H1 (cell line): ENCODE measurements around the gene GPR141. TPM values are rescaled to one million over a fixed set of nuclear protein-coding genes. Genes with fewer than 3 reads are reported as not detected.

ENCODE experiments used
- CTCF ChIA-PET: fragments of 300-600 bp; sonication (Branson Sonifier 250); formaldehyde crosslinking; loops from one replicate; lab custom pipeline; 2021; ENCODE audit not compliant: partially characterized antibody; lab: Charles Lee
- POLR2A ChIA-PET: fragments of 300-600 bp; sonication (Branson Sonifier 250); formaldehyde crosslinking; loops from one replicate; lab custom pipeline; 2021; ENCODE audit warnings: inconsistent platforms; ENCODE audit not compliant: partially characterized antibody; lab: Charles Lee
- DNase-seq, 2 experiments: peaks; one replicate each; pipeline versions ENCODE4 v3.0.0 to v3.0.0-alpha.2; 2010 to 2022; ENCODE audit warnings: low spot score in 2 of 2, low read depth in 1 of 2, mixed read lengths in 1 of 2
- FAIRE-seq: peaks from 2 replicates; lab custom pipeline; 2011; peaks lifted over from hg19 to GRCh38; lab: Jason Lieb, UNC
- H2AFZ ChIP-seq: 2 replicates; pipeline ENCODE4 v1.8.1; 2012; ENCODE audit warnings: low read length, inconsistent platforms
- H2AK5ac ChIP-seq: 2 replicates; pipeline ENCODE4 v1.6.1; 2013; ENCODE audit warnings: low read depth, low read length
- H2BK120ac ChIP-seq: replicated peaks from 2 replicates; pipeline ENCODE3; 2013; ENCODE audit warnings: low read depth, low read length, inconsistent platforms
- H2BK12ac ChIP-seq: 2 replicates; pipeline ENCODE4 v1.6.1; 2013; ENCODE audit warnings: low read depth, low read length
- H2BK15ac ChIP-seq: 2 replicates; pipeline ENCODE4 v1.6.1; 2013; ENCODE audit warnings: low read length
- H2BK20ac ChIP-seq: 2 replicates; pipeline ENCODE4 v1.6.1; 2013; ENCODE audit warnings: low read length
- H2BK5ac ChIP-seq: 2 replicates; pipeline ENCODE4 v1.6.1; 2013; ENCODE audit warnings: low read depth, low read length
- H3K14ac ChIP-seq: 2 replicates; pipeline ENCODE4 v1.6.1; 2013; ENCODE audit warnings: inconsistent platforms; ENCODE audit not compliant: insufficient read length
- H3K18ac ChIP-seq: 2 replicates; pipeline ENCODE4 v1.6.1; 2013; ENCODE audit warnings: low read length; ENCODE audit errors: extremely low read depth
- H3K23ac ChIP-seq: 2 replicates; pipeline ENCODE4 v1.6.1; 2013; ENCODE audit warnings: inconsistent platforms; ENCODE audit not compliant: insufficient read length
- H3K23me2 ChIP-seq: 2 replicates; pipeline ENCODE4 v1.6.1; 2013; ENCODE audit warnings: low read depth, low read length
- H3K27ac ChIP-seq: 2 replicates; pipeline ENCODE4 v1.6.1; 2011; ENCODE audit warnings: low read depth, low read length, inconsistent platforms
- H3K27me3 ChIP-seq, 4 experiments: replicated peaks in 1 of 4; 1 replicate in 1 of 4; 2 replicates in 3 of 4; pipeline versions ENCODE4 v1.6.1 to v1.8.1; 2011 to 2013; ENCODE audit warnings: low read length in 3 of 4, mild to moderate bottlenecking in 3 of 4, inconsistent platforms in 2 of 4, mixed read lengths in 2 of 4, moderate library complexity in 1 of 4; ENCODE audit not compliant: control insufficient read depth in 3 of 4, insufficient read depth in 3 of 4; ENCODE audit errors: extremely low read depth in 1 of 4
- H3K36me3 ChIP-seq, 4 experiments: 2 replicates each; pipeline versions ENCODE4 v1.6.1 to v1.8.1; 2011 to 2013; ENCODE audit warnings: mild to moderate bottlenecking in 4 of 4, low read length in 3 of 4, moderate library complexity in 2 of 4, control low read depth in 1 of 4, inconsistent platforms in 1 of 4; ENCODE audit not compliant: insufficient read depth in 4 of 4, control insufficient read depth in 2 of 4
- H3K4ac ChIP-seq: replicated peaks from 2 replicates; pipeline ENCODE3; 2013; ENCODE audit warnings: low read length, low read depth, mixed read lengths, inconsistent platforms; ENCODE audit not compliant: insufficient read length
- H3K4me1 ChIP-seq, 4 experiments: replicated peaks in 1 of 4; 1 replicate in 1 of 4; 2 replicates in 3 of 4; pipeline versions ENCODE4 v1.6.1 to v1.8.1; 2011 to 2013; ENCODE audit warnings: low read length in 3 of 4, inconsistent platforms in 2 of 4, mixed read lengths in 1 of 4; ENCODE audit not compliant: insufficient read depth in 4 of 4, control insufficient read depth in 3 of 4
- H3K4me2 ChIP-seq, 2 experiments: 2 replicates each; pipeline versions ENCODE4 v1.6.1 to v1.8.1; 2011 to 2013; ENCODE audit warnings: low read depth in 2 of 2, low read length in 2 of 2, control low read depth in 1 of 2, inconsistent platforms in 1 of 2, mild to moderate bottlenecking in 1 of 2; ENCODE audit not compliant: insufficient read depth in 1 of 2
- H3K4me3 ChIP-seq, 4 experiments: fragments of 200-600, 300-600 bp in 1 of 4; sonication (generic), shearing (Covaris generic), sonication (Bioruptor Twin) in 1 of 4; 2 replicates each; pipeline versions ENCODE4 v1.5.1 to v1.8.1; 2011 to 2016; ENCODE audit warnings: low read length in 4 of 4, low read depth in 3 of 4, control low read depth in 2 of 4, inconsistent platforms in 2 of 4, mild to moderate bottlenecking in 2 of 4, mixed read lengths in 1 of 4, moderate library complexity in 1 of 4; ENCODE audit not compliant: insufficient read depth in 2 of 4; ENCODE audit errors: extremely low read depth in 1 of 4
- H3K56ac ChIP-seq: replicated peaks from 2 replicates; pipeline ENCODE3; 2013; ENCODE audit warnings: low read depth, mild to moderate bottlenecking, mixed read lengths, low read length, inconsistent platforms; ENCODE audit not compliant: insufficient read length
- H3K79me1 ChIP-seq: 2 replicates; pipeline ENCODE4 v1.6.1; 2013; ENCODE audit warnings: low read depth, low read length, control low read depth
- H3K79me2 ChIP-seq, 2 experiments: 2 replicates each; pipeline versions ENCODE4 v1.6.1 to v1.8.1; 2012 to 2013; ENCODE audit warnings: low read length in 2 of 2, mild to moderate bottlenecking in 2 of 2, inconsistent platforms in 1 of 2; ENCODE audit not compliant: insufficient read depth in 2 of 2, control insufficient read depth in 1 of 2
- H3K9ac ChIP-seq, 4 experiments: replicated peaks in 1 of 4; 1 replicate in 1 of 4; 2 replicates in 3 of 4; pipeline versions ENCODE4 v1.6.1 to v1.8.1; 2011 to 2013; ENCODE audit warnings: low read depth in 3 of 4, low read length in 3 of 4, control low read depth in 2 of 4, mild to moderate bottlenecking in 2 of 4, moderate library complexity in 2 of 4, inconsistent platforms in 1 of 4; ENCODE audit errors: extremely low read depth in 1 of 4
- H3K9me3 ChIP-seq, 2 experiments: 2 replicates each; pipeline versions ENCODE4 v1.6.1 to v1.8.1; 2012 to 2013; ENCODE audit warnings: mild to moderate bottlenecking in 2 of 2, moderate library complexity in 2 of 2, control low read depth in 1 of 2, inconsistent platforms in 1 of 2, low read depth in 1 of 2, low read length in 1 of 2, mixed read lengths in 1 of 2; ENCODE audit not compliant: insufficient read depth in 2 of 2
- H4K20me1 ChIP-seq, 2 experiments: replicated peaks in 1 of 2; 2 replicates each; pipeline versions ENCODE3 to v1.8.1; 2011 to 2013; ENCODE audit warnings: inconsistent platforms in 2 of 2, low read length in 2 of 2, mild to moderate bottlenecking in 1 of 2; ENCODE audit not compliant: insufficient read depth in 2 of 2, control insufficient read depth in 1 of 2
- H4K5ac ChIP-seq: 2 replicates; pipeline ENCODE4 v1.6.1; 2013; ENCODE audit warnings: low read length, low read depth, mixed read lengths, inconsistent platforms; ENCODE audit not compliant: insufficient read length
- H4K8ac ChIP-seq: 2 replicates; pipeline ENCODE4 v1.8.0; 2013; ENCODE audit warnings: mild to moderate bottlenecking, moderate library complexity, low read length, inconsistent platforms; ENCODE audit not compliant: insufficient read depth; ENCODE audit errors: extremely low read depth
- H4K91ac ChIP-seq: replicated peaks from 2 replicates; pipeline ENCODE3; 2013; ENCODE audit warnings: low read length, mixed read lengths, inconsistent platforms; ENCODE audit not compliant: insufficient read length
- BRCA1 ChIP-seq: IDR thresholded peaks from 2 replicates; pipeline ENCODE4 v1.6.1; 2012; ENCODE audit warnings: low read depth, low read length, improper control_type of control experiment
- CEBPB ChIP-seq: IDR thresholded peaks from 2 replicates; pipeline ENCODE4 v1.6.1; 2012; ENCODE audit warnings: low read depth, low read length
- CHD1 ChIP-seq: IDR thresholded peaks from 2 replicates; pipeline ENCODE4 v1.6.1; 2012; ENCODE audit warnings: low read depth, low read length, improper control_type of control experiment
- FOSL1 ChIP-seq: IDR thresholded peaks from 2 replicates; pipeline ENCODE4 v1.6.1; 2011; ENCODE audit warnings: mild to moderate bottlenecking, low read depth, low read length, moderate library complexity; ENCODE audit not compliant: insufficient read depth
- HDAC6 ChIP-seq: IDR thresholded peaks from one replicate; pipeline ENCODE4 v1.7.1; 2012; ENCODE audit warnings: low read depth, mild to moderate bottlenecking, inconsistent platforms, low read length, moderate library complexity
- MAFK ChIP-seq: IDR thresholded peaks from 2 replicates; pipeline ENCODE4 v1.6.1; 2012; ENCODE audit warnings: low read depth, mild to moderate bottlenecking, improper control_type of control experiment, low read length
- PHF8 ChIP-seq: fragments of 200-600 bp; sonication (generic); conservative IDR thresholded peaks from 2 replicates; pipeline ENCODE4 v1.7.1; 2012; ENCODE audit warnings: low read depth, mild to moderate bottlenecking, inconsistent platforms, low read length, moderate library complexity
- POLR2A ChIP-seq, 2 experiments: IDR thresholded peaks; 1 replicate in 1 of 2; 2 replicates in 1 of 2; pipeline ENCODE4 v1.6.1; 2011; ENCODE audit warnings: low read depth in 2 of 2, low read length in 2 of 2, mild to moderate bottlenecking in 2 of 2; ENCODE audit errors: control extremely low read depth in 1 of 2
- RNF2 ChIP-seq: fragments of 200-900, 300-1000 bp; sonication (generic); IDR thresholded peaks from 2 replicates; pipeline ENCODE4 v1.7.1; 2016; ENCODE audit warnings: borderline replicate concordance, low read depth, mild to moderate bottlenecking, antibody characterized with exemption, low read length; ENCODE audit not compliant: poor library complexity, severe bottlenecking; ENCODE audit errors: missing control alignments
- SP1 ChIP-seq: IDR thresholded peaks from 2 replicates; pipeline ENCODE4 v1.6.1; 2011; ENCODE audit warnings: low read depth, low read length
- SUZ12 ChIP-seq: fragments of 200-600 bp; sonication (generic); IDR thresholded peaks from 2 replicates; pipeline ENCODE4 v1.6.1; 2012; ENCODE audit warnings: mild to moderate bottlenecking, inconsistent platforms, low read length, moderate library complexity, mixed read lengths
- TBP ChIP-seq: IDR thresholded peaks from 2 replicates; pipeline ENCODE4 v1.6.1; 2011; ENCODE audit warnings: low read depth, low read length, improper control_type of control experiment
- TCF12 ChIP-seq: IDR thresholded peaks from 2 replicates; pipeline ENCODE4 v1.6.1; 2011; ENCODE audit warnings: low read depth, mild to moderate bottlenecking, low read length
- WGBS, 2 experiments: shearing (Covaris generic) in 1 of 2; methylation state at CpG; one replicate each; pipeline versions ENCODE4 v1.1.6 to v1.1.7; 2013 to 2015; ENCODE audit warnings: low lambda C conversion rate in 2 of 2, mixed read lengths in 2 of 2, inconsistent platforms in 1 of 2, low coverage in 1 of 2, missing lambda C conversion rate in 1 of 2; ENCODE audit not compliant: insufficient replicate concordance in 2 of 2, insufficient coverage in 1 of 2, insufficient read length in 1 of 2; ENCODE audit errors: extremely low coverage in 1 of 2, missing lambda C conversion rate in 1 of 2; 5-methylcytosine and 5-hydroxymethylcytosine counted together
- polyA plus RNA-seq, 7 experiments: library from polyadenylated mRNA; depleted of rRNA in 3 of 7; stranded (reverse) in 5 of 7; unstranded in 2 of 7; fragments of >200 nt in 5 of 7; fragments of 200-250 nt in 2 of 7; gene quantifications; 1 replicate in 5 of 7; 2 replicates in 1 of 7; 4 replicates in 1 of 7; pipeline versions ENCODE4 v1.2.1 to v1.2.3, GENCODE V29; 2011 to 2013; ENCODE audit warnings: missing spikeins in 2 of 7, mixed read lengths in 2 of 7
- total RNA-seq: library from RNA; stranded (reverse); fragmentation: NEBNext Ultra II Directional; extraction: Animal tissue kit (Norgen Biotek cat#: 25700); gene quantifications from 2 replicates; pipeline ENCODE4 v1.2.1, GENCODE V29; 2021
- TF ChIP-seq, protein P1 (sequence below): IDR thresholded peaks from 2 replicates; pipeline ENCODE4 v1.6.1; 2012; ENCODE audit warnings: low read length, inconsistent platforms

Gene GPR141
- total and polyA plus RNA-seq, 2 of the 8 experiments (the other 6 are each of a cell fraction or from before 2014, with no cell fraction given): 0.45 to 1.0 TPM

DNA sequence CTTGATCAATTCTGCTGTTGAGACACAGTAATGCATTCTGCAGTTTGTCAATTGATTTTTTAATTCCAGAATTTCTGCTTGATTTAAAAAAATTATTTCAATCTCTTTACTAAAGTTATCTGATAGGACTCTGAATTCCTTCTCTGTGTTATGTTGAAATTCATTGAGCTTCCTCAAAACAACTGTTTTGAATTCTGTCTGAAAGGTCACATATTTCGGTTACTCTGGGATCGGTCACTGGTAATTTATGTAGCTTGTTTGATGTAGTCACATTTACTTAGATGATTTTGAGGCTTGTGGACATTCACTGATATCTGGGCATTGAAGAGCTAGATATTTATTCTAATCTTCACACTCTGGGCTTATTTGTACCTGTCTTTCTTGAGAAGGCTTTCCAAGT is 97.6 kb downstream of the GPR141 start:
- Histone ChIP-seq H4K5ac (no peak overlapping the region), H2AK5ac (no peak overlapping the region), H3K79me1 (no peaks in the 10 kb centered on the region), H2BK12ac (no peak overlapping the region), H3K14ac (no peak overlapping the region), H2AFZ (no peak overlapping the region), H3K9me3 (peaks cover under 1 to 7% of the 10 kb centered on the region in 2 experiments; a peak in 3 of 4 replicates), H3K18ac (no peak overlapping the region), H3K36me3 (no peaks in the 10 kb centered on the region), H4K8ac (no peak overlapping the region), H3K23ac (no peak overlapping the region), H3K9ac (no peak overlapping the region), H3K4ac (no peak overlapping the region), H4K20me1 (no peaks in the 10 kb centered on the region), H2BK15ac (no peak overlapping the region), H3K27ac (no peak overlapping the region), H2BK5ac (no peak overlapping the region), H3K79me2 (no peaks in the 10 kb centered on the region), H3K4me3 (no peak overlapping the region), H4K91ac (no peak overlapping the region), H3K27me3 (no peaks in the 10 kb centered on the region), H3K56ac (no peak overlapping the region), H3K23me2 (no peaks in the 10 kb centered on the region), H2BK120ac (no peak overlapping the region), H2BK20ac (no peak overlapping the region), H3K4me2 (no peak overlapping the region), H3K4me1 (peaks cover 0 to 5% (median 0%) of the 10 kb centered on the region in 4 experiments; a peak in 1 of 7 replicates)
- FAIRE-seq (no peak), DNase-seq (no peak)
- CTCF ChIA-PET: interaction anchor here (1.0 kb wide), 1 partner anchor 271 kb away, joined by 4 read pairs; no protein-coding TSS in a partner anchor
- POLR2A ChIA-PET: no interaction called here
- WGBS, 2 experiments: 98% methylated on average over 2 of the region's 2 CpGs; no CpG with 5 or more reads in 1 of the 2 experiments
- no peak for TF ChIP-seq BRCA1
- TF ChIP-seq MAFK: no peak
- no peak for TF ChIP-seq SUZ12
- TF ChIP-seq, protein P1, sequence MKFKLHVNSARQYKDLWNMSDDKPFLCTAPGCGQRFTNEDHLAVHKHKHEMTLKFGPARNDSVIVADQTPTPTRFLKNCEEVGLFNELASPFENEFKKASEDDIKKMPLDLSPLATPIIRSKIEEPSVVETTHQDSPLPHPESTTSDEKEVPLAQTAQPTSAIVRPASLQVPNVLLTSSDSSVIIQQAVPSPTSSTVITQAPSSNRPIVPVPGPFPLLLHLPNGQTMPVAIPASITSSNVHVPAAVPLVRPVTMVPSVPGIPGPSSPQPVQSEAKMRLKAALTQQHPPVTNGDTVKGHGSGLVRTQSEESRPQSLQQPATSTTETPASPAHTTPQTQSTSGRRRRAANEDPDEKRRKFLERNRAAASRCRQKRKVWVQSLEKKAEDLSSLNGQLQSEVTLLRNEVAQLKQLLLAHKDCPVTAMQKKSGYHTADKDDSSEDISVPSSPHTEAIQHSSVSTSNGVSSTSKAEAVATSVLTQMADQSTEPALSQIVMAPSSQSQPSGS: no peak
- no peak for TF ChIP-seq RNF2
- no peak for TF ChIP-seq TBP
- TF ChIP-seq CHD1: no peak
- TF ChIP-seq CEBPB: no peak
- TF ChIP-seq TCF12: no peak
- TF ChIP-seq POLR2A (IDR thresholded peaks at IDR 0.05; ENCODE audit: control extremely low read depth in 1 of 2, low read depth in 2 of 2, low read length in 2 of 2): no peak
- no peak for TF ChIP-seq HDAC6
- no peak for TF ChIP-seq FOSL1
- no peak for TF ChIP-seq SP1
- no peak for TF ChIP-seq PHF8
